IMR-90 (cell line): ENCODE data around the gene ABCC4. TPM values are rescaled to one million over a fixed set of nuclear protein-coding genes. Genes with fewer than 3 reads are reported as not detected.

ENCODE experiments used
- ATAC-seq: fragments of 200-7000 bp; cut with Tn5 transposase; 2 replicates; pipeline ENCODE4 v1.9.1; 2020; ENCODE audit warnings: low read depth, mild to moderate bottlenecking, moderate library complexity
- BruUV-seq: library from RNA; stranded (reverse); fragments of 400-500 nt; replicated peaks from 2 replicates; lab custom pipeline; 2021; lab: Mats Ljungman, UMichigan
- CTCF ChIA-PET: fragments of 300-600 bp; formaldehyde crosslinking; extraction: SDS; loops from one replicate; lab custom pipeline; 2021; ENCODE audit warnings: antibody characterized with exemption; lab: Yijun Ruan, JAX
- POLR2A ChIA-PET: fragments of 300-600 bp; sonication (Branson Sonifier 250); formaldehyde crosslinking; loops from one replicate; lab custom pipeline; 2022; ENCODE audit warnings: antibody characterized with exemption; ENCODE audit not compliant: unreplicated experiment; lab: Charles Lee
- DNase-seq: peaks from one replicate; pipeline ENCODE4 v3.0.0; 2013
- H2AFZ ChIP-seq: replicated peaks from 2 replicates; pipeline ENCODE3; 2013; ENCODE audit warnings: low read length, mild to moderate bottlenecking; ENCODE audit not compliant: poor library complexity
- H2AK5ac ChIP-seq: 2 replicates; pipeline ENCODE4 v1.6.1; 2013; ENCODE audit warnings: low read depth, low read length, inconsistent platforms
- H2AK9ac ChIP-seq: replicated peaks from 2 replicates; pipeline ENCODE3; 2013; ENCODE audit warnings: mild to moderate bottlenecking, low read depth, low read length, moderate library complexity; ENCODE audit not compliant: poor library complexity
- H2BK120ac ChIP-seq: 2 replicates; pipeline ENCODE4 v1.6.1; 2013; ENCODE audit warnings: low read depth, low read length, inconsistent platforms
- H2BK15ac ChIP-seq: 3 replicates; pipeline ENCODE4 v1.6.1; 2013; ENCODE audit warnings: low read depth, low read length, inconsistent platforms
- H2BK20ac ChIP-seq: 2 replicates; pipeline ENCODE4 v1.6.1; 2013; ENCODE audit warnings: low read depth, mild to moderate bottlenecking, inconsistent platforms, low read length, moderate library complexity
- H2BK5ac ChIP-seq: 2 replicates; pipeline ENCODE4 v1.6.1; 2013; ENCODE audit warnings: mild to moderate bottlenecking, low read depth, low read length, inconsistent platforms; ENCODE audit not compliant: poor library complexity, severe bottlenecking
- H3K14ac ChIP-seq: replicated peaks from 2 replicates; pipeline ENCODE4 v1.6.1; 2013; ENCODE audit warnings: low read depth, low read length, inconsistent platforms
- H3K18ac ChIP-seq: 2 replicates; pipeline ENCODE4 v1.6.1; 2013; ENCODE audit warnings: low read depth, low read length, control low read depth
- H3K23ac ChIP-seq: 2 replicates; pipeline ENCODE4 v1.6.1; 2013; ENCODE audit warnings: low read depth, low read length, inconsistent platforms
- H3K27ac ChIP-seq: 2 replicates; pipeline ENCODE4 v1.5.1; 2013; ENCODE audit warnings: mild to moderate bottlenecking, control low read depth, low read length; ENCODE audit not compliant: insufficient read depth
- H3K27me3 ChIP-seq: 2 replicates; pipeline ENCODE4 v1.6.1; 2013; ENCODE audit warnings: low read length; ENCODE audit not compliant: control insufficient read depth, insufficient read depth
- H3K36me3 ChIP-seq: 2 replicates; pipeline ENCODE4 v1.6.1; 2013; ENCODE audit warnings: low read length, mixed read lengths; ENCODE audit not compliant: control insufficient read depth, insufficient read depth
- H3K4ac ChIP-seq: 2 replicates; pipeline ENCODE4 v1.6.1; 2013; ENCODE audit warnings: low read depth, low read length, inconsistent platforms
- H3K4me1 ChIP-seq: 2 replicates; pipeline ENCODE4 v1.6.1; 2013; ENCODE audit warnings: low read length, mixed read lengths; ENCODE audit not compliant: control insufficient read depth, insufficient read depth
- H3K4me2 ChIP-seq: 2 replicates; pipeline ENCODE4 v1.6.1; 2013; ENCODE audit warnings: low read depth, mild to moderate bottlenecking, control low read depth, low read length, moderate library complexity
- H3K4me3 ChIP-seq: 2 replicates; pipeline ENCODE4 v1.5.1; 2013; ENCODE audit warnings: low read depth, mild to moderate bottlenecking, control low read depth, low read length, moderate library complexity; ENCODE audit not compliant: insufficient read depth
- H3K56ac ChIP-seq: 2 replicates; pipeline ENCODE4 v1.6.1; 2013; ENCODE audit warnings: low read length, inconsistent platforms; ENCODE audit not compliant: insufficient read depth; ENCODE audit errors: extremely low read depth
- H3K79me1 ChIP-seq, 2 experiments: 2 replicates each; pipeline ENCODE4 v1.6.1; 2013; ENCODE audit warnings: low read length in 2 of 2, inconsistent platforms in 1 of 2, low read depth in 1 of 2
- H3K9ac ChIP-seq: 2 replicates; pipeline ENCODE4 v1.6.1; 2013; ENCODE audit warnings: low read depth, low read length, control low read depth
- H3K9me1 ChIP-seq: 2 replicates; pipeline ENCODE4 v1.6.1; 2013; ENCODE audit warnings: low read length, inconsistent platforms; ENCODE audit not compliant: insufficient read depth
- H3K9me3 ChIP-seq: 2 replicates; pipeline ENCODE4 v1.6.1; 2013; ENCODE audit warnings: low read length; ENCODE audit not compliant: control insufficient read depth, insufficient read depth
- H4K20me1 ChIP-seq: 2 replicates; pipeline ENCODE4 v1.6.1; 2013; ENCODE audit warnings: low read length, inconsistent platforms; ENCODE audit not compliant: insufficient read depth
- H4K5ac ChIP-seq: 2 replicates; pipeline ENCODE4 v1.6.1; 2013; ENCODE audit warnings: mild to moderate bottlenecking, low read depth, low read length, control low read depth
- H4K8ac ChIP-seq, 2 experiments: 2 replicates each; pipeline ENCODE4 v1.6.1; 2013; ENCODE audit warnings: low read depth in 2 of 2, low read length in 2 of 2, control low read depth in 1 of 2, inconsistent platforms in 1 of 2
- H4K91ac ChIP-seq: 2 replicates; pipeline ENCODE4 v1.6.1; 2013; ENCODE audit warnings: low read depth, low read length, inconsistent platforms; ENCODE audit not compliant: insufficient read depth
- WGBS, 2 experiments: methylation state at CpG; one replicate each; pipeline versions ENCODE4 v1.1.5 to v1.1.7; 2013; ENCODE audit warnings: missing lambda C conversion rate in 2 of 2; ENCODE audit not compliant: insufficient read length in 1 of 2; ENCODE audit errors: extremely low coverage in 2 of 2; 5-methylcytosine and 5-hydroxymethylcytosine counted together
- dilution Hi-C: fragments of 300-500 bp; cut with HindIII; formaldehyde crosslinking; loops from one replicate; pipeline ENCODE4 v1.14.3; 2018; ENCODE audit warnings: low sequenced_read_pairs; ENCODE audit not compliant: unreplicated experiment
- in situ Hi-C: fragments of 300-500 bp; cut with MboI; formaldehyde crosslinking; loops from 3 replicates; pipeline ENCODE4 v1.14.3; 2019; ENCODE audit warnings: low sequenced_read_pairs, inconsistent platforms, mixed read lengths
- intact Hi-C: fragments of 100-400 bp; cut with micrococcal nuclease; formaldehyde crosslinking; loops from 2 replicates; pipeline ENCODE4 v1.10.0; 2022
- polyA plus RNA-seq, 3 experiments: library from polyadenylated mRNA; depleted of rRNA; stranded (reverse); fragments of >200 nt; gene quantifications; 2 replicates each; pipeline ENCODE4 v1.2.3, GENCODE V29; 2012; ENCODE audit warnings: low replicate concordance in 1 of 3
- total RNA-seq: library from RNA; depleted of rRNA; stranded (reverse); fragments of >200 nt; gene quantifications from 2 replicates; pipeline ENCODE4 v1.2.3, GENCODE V29; 2012
- TF ChIP-seq, protein P1 (sequence below): conservative IDR thresholded peaks from 2 replicates; pipeline ENCODE4 v1.5.1; 2012; ENCODE audit warnings: mild to moderate bottlenecking, low read depth, low read length, improper control_type of control experiment
- TF ChIP-seq, protein P2 (sequence below): fragments of 150-350 bp; IDR thresholded peaks from 2 replicates; pipeline ENCODE4 v1.6.1; 2016; ENCODE audit warnings: low read depth, mild to moderate bottlenecking, low read length, moderate library complexity, borderline replicate concordance

Gene ABCC4
- total and polyA plus RNA-seq, 2 of the 4 experiments (the other 2 are of a cell fraction) = 16.6 to 41.4 TPM

DNA sequence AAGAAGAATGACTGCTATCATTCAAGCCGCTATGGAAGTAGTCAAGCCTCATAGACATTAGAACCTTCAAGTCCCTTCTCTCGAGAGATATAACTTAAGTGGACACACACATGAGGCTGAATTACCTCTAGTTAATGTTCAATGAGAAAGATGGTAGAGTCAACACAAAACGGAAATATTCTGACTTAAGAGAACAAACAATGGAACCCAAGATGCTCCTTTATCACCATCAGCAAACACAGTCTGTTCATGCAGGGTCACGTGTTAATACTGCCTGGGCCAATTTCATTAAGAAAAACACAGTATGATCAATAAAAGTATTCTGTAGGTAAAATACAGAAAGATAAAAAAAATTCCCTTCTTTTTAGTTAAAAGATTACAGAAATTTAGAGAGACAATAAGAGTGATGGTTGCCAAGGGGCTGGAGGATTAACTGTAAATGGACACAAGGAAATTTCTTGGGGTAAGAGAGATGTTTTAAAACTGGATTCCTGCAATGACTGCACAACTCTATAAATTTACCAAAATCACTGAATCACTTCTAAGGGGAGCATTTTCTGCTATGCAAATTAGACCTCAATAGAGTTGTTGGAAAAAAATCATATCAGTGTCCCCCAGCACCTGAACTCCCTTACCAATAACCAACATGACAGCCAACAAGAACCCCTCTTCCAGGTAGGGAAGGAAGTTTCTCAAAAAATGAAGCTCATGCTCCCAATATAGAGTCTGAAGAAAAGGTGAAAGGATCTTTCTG is 256.6 kb downstream of the ABCC4 start:
- no peak overlapping the region for H3K9ac ChIP-seq
- no peak overlapping the region for H4K91ac ChIP-seq
- H2AK9ac ChIP-seq = no peak overlapping the region
- intact Hi-C loops (no loop called here), in situ Hi-C loops (no loop called here), dilution Hi-C loops (no loop called here)
- H3K4me2 ChIP-seq = no peak overlapping the region
- no peaks in the 10 kb centered on the region for H4K20me1 ChIP-seq
- H3K4me1 ChIP-seq = peaks cover 2% of the 10 kb centered on the region; the same call in 1 of the 2 replicates
- H3K14ac ChIP-seq = no peak overlapping the region
- TF ChIP-seq, protein P1, sequence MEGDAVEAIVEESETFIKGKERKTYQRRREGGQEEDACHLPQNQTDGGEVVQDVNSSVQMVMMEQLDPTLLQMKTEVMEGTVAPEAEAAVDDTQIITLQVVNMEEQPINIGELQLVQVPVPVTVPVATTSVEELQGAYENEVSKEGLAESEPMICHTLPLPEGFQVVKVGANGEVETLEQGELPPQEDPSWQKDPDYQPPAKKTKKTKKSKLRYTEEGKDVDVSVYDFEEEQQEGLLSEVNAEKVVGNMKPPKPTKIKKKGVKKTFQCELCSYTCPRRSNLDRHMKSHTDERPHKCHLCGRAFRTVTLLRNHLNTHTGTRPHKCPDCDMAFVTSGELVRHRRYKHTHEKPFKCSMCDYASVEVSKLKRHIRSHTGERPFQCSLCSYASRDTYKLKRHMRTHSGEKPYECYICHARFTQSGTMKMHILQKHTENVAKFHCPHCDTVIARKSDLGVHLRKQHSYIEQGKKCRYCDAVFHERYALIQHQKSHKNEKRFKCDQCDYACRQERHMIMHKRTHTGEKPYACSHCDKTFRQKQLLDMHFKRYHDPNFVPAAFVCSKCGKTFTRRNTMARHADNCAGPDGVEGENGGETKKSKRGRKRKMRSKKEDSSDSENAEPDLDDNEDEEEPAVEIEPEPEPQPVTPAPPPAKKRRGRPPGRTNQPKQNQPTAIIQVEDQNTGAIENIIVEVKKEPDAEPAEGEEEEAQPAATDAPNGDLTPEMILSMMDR = no peak
- TF ChIP-seq, protein P2, sequence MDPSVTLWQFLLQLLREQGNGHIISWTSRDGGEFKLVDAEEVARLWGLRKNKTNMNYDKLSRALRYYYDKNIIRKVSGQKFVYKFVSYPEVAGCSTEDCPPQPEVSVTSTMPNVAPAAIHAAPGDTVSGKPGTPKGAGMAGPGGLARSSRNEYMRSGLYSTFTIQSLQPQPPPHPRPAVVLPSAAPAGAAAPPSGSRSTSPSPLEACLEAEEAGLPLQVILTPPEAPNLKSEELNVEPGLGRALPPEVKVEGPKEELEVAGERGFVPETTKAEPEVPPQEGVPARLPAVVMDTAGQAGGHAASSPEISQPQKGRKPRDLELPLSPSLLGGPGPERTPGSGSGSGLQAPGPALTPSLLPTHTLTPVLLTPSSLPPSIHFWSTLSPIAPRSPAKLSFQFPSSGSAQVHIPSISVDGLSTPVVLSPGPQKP = no peak
- no peak overlapping the region for H3K56ac ChIP-seq
- no peaks in the 10 kb centered on the region for H3K27me3 ChIP-seq
- no peak overlapping the region for H3K4me3 ChIP-seq
- H2BK5ac ChIP-seq = no peak overlapping the region
- peaks cover 36% of the 10 kb centered on the region for H3K36me3 ChIP-seq
- no peaks in the 10 kb centered on the region for H3K9me3 ChIP-seq
- H4K8ac ChIP-seq = no peak overlapping the region
- no peak overlapping the region for H4K5ac ChIP-seq
- DNase-seq (no peak), ATAC-seq (no peak)
- no peak overlapping the region for H3K27ac ChIP-seq
- no peak overlapping the region for H2BK20ac ChIP-seq
- H3K4ac ChIP-seq = no peak overlapping the region
- H3K79me1 ChIP-seq = peaks cover 0 to 3% of the 10 kb centered on the region in 2 experiments; a peak in 1 of 4 replicates
- no peaks in the 10 kb centered on the region; the same call in none of the 2 replicates for H3K9me1 ChIP-seq
- H2BK15ac ChIP-seq = no peak overlapping the region
- ChIA-PET POLR2A (no interaction called here), CTCF (no interaction called here)
- no peak overlapping the region for H3K18ac ChIP-seq
- BruUV-seq = no TSS peak
- no peak overlapping the region for H2AFZ ChIP-seq
- H3K23ac ChIP-seq = no peak overlapping the region
- H2BK120ac ChIP-seq = no peak overlapping the region
- WGBS, 2 experiments = no CpG with 5 or more reads among the region's 4 CpGs
- no peak overlapping the region for H2AK5ac ChIP-seq
